ENCODE measurements around the gene ABCF3. TPM values are rescaled to one million over a fixed set of nuclear protein-coding genes. Genes with fewer than 3 reads are reported as not detected.

ABCF3 gene
- total and polyA plus RNA-seq, 2 of the 13 experiments (the other 11 are each of a cell fraction or from before 2014, with no cell fraction given), result 38.8 to 46.5 TPM

GRCh38 chr3:184229394-184230080, 43.5 kb downstream of the ABCF3 start, which contains the start of gene VWA5B2:
VWA5B2 (plus strand) TSS chr3:184229585; CDS start chr3:184230529, 944 bp downstream.
- BruUV-seq (replicated peaks), result no TSS peak
- 0 out of 2 replicates have a peak within 1 kb of the TSS, but pooled peaks have one; percentile 26 for H3K9ac ChIP-seq (ENCODE audit: insufficient read depth, low read depth, low read length)
- peaks cover 9 to 67% of the 10 kb centered on the region in 2 experiments; a peak in 4 of 5 replicates for H3K27me3 ChIP-seq (ENCODE audit: control insufficient read depth in 1 of 2, insufficient read depth in 2 of 2, low read length in 2 of 2)
- no peaks in the 10 kb centered on the region for H3K9me3 ChIP-seq (ENCODE audit: low read length)
- H3K27ac ChIP-seq (ENCODE audit: extremely low read length, insufficient read depth, low read length), result no peak within 1 kb of the TSS
- H2AFZ ChIP-seq (ENCODE audit: low read length), result no peak within 1 kb of the TSS
- ATAC-seq (peak; percentile 90), FAIRE-seq (no peak), DNase-seq (ENCODE audit: low spot score) (peak; percentile 44)
- H3K79me2 ChIP-seq (ENCODE audit: insufficient read depth, low read length), result no peaks in the 10 kb centered on the region
- H3K4me1 ChIP-seq (ENCODE audit: insufficient read depth, low read length), result peaks cover 11% of the 10 kb centered on the region; the same call in 1 of the 2 replicates
- intact Hi-C loops (cut with micrococcal nuclease; ENCODE audit: unreplicated experiment) (loop anchor here (10.0 kb wide), 1 partner anchor 55 kb away; no protein-coding TSS in a partner anchor), in situ Hi-C loops (cut with HindIII; ENCODE audit: extremely low pct_ligation_motif_present, low pct_unique_long_range_greater_than_20kb) (loop anchor here (5.0 kb wide), 1 partner anchor 332 kb away; no protein-coding TSS in a partner anchor)
- H3K36me3 ChIP-seq (replicated peaks in 1 of 2; ENCODE audit: control insufficient read depth in 1 of 2, insufficient read depth in 2 of 2, low read length in 2 of 2), result no peaks in the 10 kb centered on the region
- 1% methylated on average over 11 of the region's 66 CpGs for WGBS (ENCODE audit: low lambda C conversion rate)
- POLR2A ChIA-PET, result interaction anchor here (0.8 to 2.1 kb wide), 5 partner anchors 11 to 85 kb away, joined by 3 to 8 read pairs (median 4); partner anchors contain the start of gene DVL3
- CTCF ChIA-PET (ENCODE audit: low intra/inter-chr PET ratio, low total read pairs), result interaction anchor here (1.5 kb wide), 2 partner anchors 12 to 20 kb away, joined by 6 to 8 read pairs; partner anchors contain the start of gene EEF1AKMT4
- peaks cover 5% of the 10 kb centered on the region; the same call in 1 of the 2 replicates for H4K20me1 ChIP-seq (ENCODE audit: insufficient read depth, low read length)
- peak within 1 kb of the TSS; percentile 56 to 80 (median 69) for H3K4me3 ChIP-seq (replicated peaks in 1 of 3; ENCODE audit: insufficient read depth in 1 of 3, low read depth in 2 of 3, low read length in 3 of 3)
- H3K4me2 ChIP-seq (ENCODE audit: low read depth, low read length), result peak within 1 kb of the TSS; percentile 98
- TF ChIP-seq BRD4 (CRISPR knock-in tag; IDR thresholded peaks at IDR 0.05), result no peak
- TF ChIP-seq IRF9 (CRISPR knock-in tag; IDR thresholded peaks at IDR 0.05; ENCODE audit: borderline replicate concordance), result no peak
- TF ChIP-seq ZBTB34 (CRISPR knock-in tag; IDR thresholded peaks at IDR 0.05), result no peak
- no peak for TF ChIP-seq ZNF616 (CRISPR knock-in tag; IDR thresholded peaks at IDR 0.05; ENCODE audit: low read depth)
- TF ChIP-seq ZNF775 (CRISPR knock-in tag; IDR thresholded peaks at IDR 0.05; ENCODE audit: borderline replicate concordance), result no peak
- TF ChIP-seq ZNF235 (CRISPR knock-in tag; IDR thresholded peaks at IDR 0.05; ENCODE audit: borderline replicate concordance), result no peak
- TF ChIP-seq MXI1 (IDR thresholded peaks at IDR 0.05; ENCODE audit: borderline replicate concordance, low read depth, low read length), result peak; percentile 54; the same call in 1 of the 3 replicates
- no peak for TF ChIP-seq ZMYM2 (CRISPR knock-in tag; IDR thresholded peaks at IDR 0.05)
- TF ChIP-seq XRCC5 (optimal IDR thresholded peaks at IDR 0.05; ENCODE audit: low read length), result peak; percentile 41
- TF ChIP-seq HCFC1 (IDR thresholded peaks at IDR 0.05; ENCODE audit: low read depth, low read length), result no peak
- no peak for TF ChIP-seq ZNF577 (CRISPR knock-in tag; IDR thresholded peaks at IDR 0.05; ENCODE audit: borderline replicate concordance, low read depth)
- TF ChIP-seq PHF8 (CRISPR knock-in tag; IDR thresholded peaks at IDR 0.05), result peak; percentile 24; the same call in 1 of the 2 replicates
- no peak for TF ChIP-seq KAT7 (CRISPR knock-in tag; IDR thresholded peaks at IDR 0.05; ENCODE audit: borderline replicate concordance)
- TF ChIP-seq RAD21 (CRISPR knock-in tag; IDR thresholded peaks at IDR 0.05), result peak; percentile 9; the same call in 1 of the 2 replicates
- no peak for TF ChIP-seq SOX5 (CRISPR knock-in tag; IDR thresholded peaks at IDR 0.05; ENCODE audit: borderline replicate concordance)
- no peak for TF ChIP-seq CBX2 (IDR thresholded peaks at IDR 0.05; ENCODE audit: low read depth, low read length)
- no peak for TF ChIP-seq CBX2 (CRISPR knock-in tag; IDR thresholded peaks at IDR 0.05; ENCODE audit: low read depth)
- no peak for TF ChIP-seq KLF15 (CRISPR knock-in tag; IDR thresholded peaks at IDR 0.05; ENCODE audit: borderline replicate concordance)
- peak; percentile 49; the same call in 1 of the 2 replicates for TF ChIP-seq TAF1 (CRISPR knock-in tag; IDR thresholded peaks at IDR 0.05)
- TF ChIP-seq ZNF773 (CRISPR knock-in tag; IDR thresholded peaks at IDR 0.05; ENCODE audit: borderline replicate concordance), result no peak
- TF ChIP-seq THAP11 (CRISPR knock-in tag; IDR thresholded peaks at IDR 0.05), result 0 out of 2 replicates have a peak, but pooled peaks have one; percentile 6

Measured in HepG2 (cell line).